ACC112 (cell line): ENCODE measurements around the gene DLG2.
"Not testable (repeated sequence)": the region's sequence is repeated elsewhere in the genome, so short reads cannot be mapped to it uniquely, and the experiment has no call there.

Source experiments
- H2AFZ ChIP-seq: fragments of 200-600 bp; sonication (generic); one replicate; pipeline ENCODE4 v1.6.0; 2017; ENCODE audit warnings: antibody characterized with exemption, low read length; ENCODE audit not compliant: unreplicated experiment
- H3K27ac ChIP-seq: fragments of 200-600 bp; sonication (generic); 2 replicates; pipeline ENCODE4 v1.5.1; 2014; ENCODE audit warnings: low read depth, mild to moderate bottlenecking, antibody characterized with exemption, low read length, moderate library complexity
- H3K27me3 ChIP-seq: fragments of 200-600 bp; sonication (generic); 2 replicates; pipeline ENCODE4 v1.6.1; 2014; ENCODE audit warnings: mild to moderate bottlenecking, antibody characterized with exemption, low read length, moderate library complexity, mixed read lengths; ENCODE audit not compliant: insufficient read depth
- H3K36me3 ChIP-seq: fragments of 200-600 bp; sonication (generic); 2 replicates; pipeline ENCODE4 v1.6.1; 2016; ENCODE audit warnings: mild to moderate bottlenecking, antibody characterized with exemption, low read length, moderate library complexity, mixed read lengths; ENCODE audit not compliant: insufficient read depth
- H3K4me1 ChIP-seq: fragments of 200-600 bp; sonication (generic); one replicate; pipeline ENCODE4 v1.6.1; 2016; ENCODE audit warnings: low read length, mixed read lengths; ENCODE audit not compliant: insufficient read depth, unreplicated experiment, control insufficient read depth
- H3K4me3 ChIP-seq: fragments of 200-600 bp; sonication (generic); 2 replicates; pipeline ENCODE4 v1.5.1; 2014; ENCODE audit warnings: mild to moderate bottlenecking, low read depth, low read length
- H3K79me2 ChIP-seq: fragments of 200-600 bp; sonication (generic); one replicate; pipeline ENCODE4 v1.6.0; 2016; ENCODE audit warnings: low read length; ENCODE audit not compliant: control insufficient read depth, unreplicated experiment, insufficient read depth

DLG2 gene

GRCh38 chr11:85444479-85444878, 182.7 kb downstream of the DLG2 start:
- H3K4me1 ChIP-seq, result no peaks in the 10 kb centered on the region
- no peaks in the 10 kb centered on the region for H3K79me2 ChIP-seq
- H3K4me3 ChIP-seq, result no peak overlapping the region
- no peaks in the 10 kb centered on the region for H3K27me3 ChIP-seq
- H2AFZ ChIP-seq, result no peak overlapping the region
- no peaks in the 10 kb centered on the region for H3K36me3 ChIP-seq
- H3K27ac ChIP-seq, result no peak overlapping the region

- H3K27me3 ChIP-seq, result no peaks in the 10 kb centered on the region
- no peaks in the 10 kb centered on the region for H3K36me3 ChIP-seq
- no peak overlapping the region for H2AFZ ChIP-seq
- no peak overlapping the region for H3K27ac ChIP-seq
- H3K79me2 ChIP-seq, result no peaks in the 10 kb centered on the region
- no peaks in the 10 kb centered on the region for H3K4me1 ChIP-seq
- no peak overlapping the region for H3K4me3 ChIP-seq
Observed at GRCh38 chr11:85440273-85440672, 186.9 kb downstream of the DLG2 start.

- Histone ChIP-seq H3K36me3 (no peaks in the 10 kb centered on the region), H3K27me3 (no peaks in the 10 kb centered on the region), H3K27ac (no peak overlapping the region), H2AFZ (no peak overlapping the region), H3K4me1 (no peaks in the 10 kb centered on the region), H3K79me2 (no peaks in the 10 kb centered on the region), H3K4me3 (no peak overlapping the region)
Observed at GRCh38 chr11:85438328-85438727, 188.8 kb downstream of the DLG2 start.

GRCh38 chr11:85431319-85431718, 195.8 kb downstream of the DLG2 start:
- Histone ChIP-seq H3K27ac (no peak overlapping the region), H3K4me3 (no peak overlapping the region), H2AFZ (no peak overlapping the region), H3K36me3 (no peaks in the 10 kb centered on the region), H3K4me1 (no peaks in the 10 kb centered on the region), H3K27me3 (no peaks in the 10 kb centered on the region), H3K79me2 (no peaks in the 10 kb centered on the region)

GRCh38 chr11:85423794-85424193, 203.3 kb downstream of the DLG2 start:
- H3K79me2 ChIP-seq, result no peaks in the 10 kb centered on the region
- no peaks in the 10 kb centered on the region for H3K27me3 ChIP-seq
- no peaks in the 10 kb centered on the region for H3K36me3 ChIP-seq
- no peak overlapping the region for H3K27ac ChIP-seq
- no peak overlapping the region for H2AFZ ChIP-seq
- no peaks in the 10 kb centered on the region for H3K4me1 ChIP-seq
- H3K4me3 ChIP-seq, result no peak overlapping the region

- Histone ChIP-seq H3K27ac (no peak overlapping the region), H3K4me3 (no peak overlapping the region), H3K36me3 (no peaks in the 10 kb centered on the region), H2AFZ (no peak overlapping the region), H3K79me2 (no peaks in the 10 kb centered on the region), H3K27me3 (no peaks in the 10 kb centered on the region), H3K4me1 (no peaks in the 10 kb centered on the region)
Observed at GRCh38 chr11:85423316-85423715, 203.8 kb downstream of the DLG2 start.

- Histone ChIP-seq H2AFZ (no peak overlapping the region), H3K27ac (no peak overlapping the region), H3K36me3 (no peaks in the 10 kb centered on the region), H3K4me3 (no peak overlapping the region), H3K79me2 (no peaks in the 10 kb centered on the region), H3K27me3 (no peaks in the 10 kb centered on the region), H3K4me1 (no peaks in the 10 kb centered on the region)
Observed at GRCh38 chr11:85414175-85414574, 213.0 kb downstream of the DLG2 start.

GRCh38 chr11:85407648-85408047, 219.5 kb downstream of the DLG2 start:
- Histone ChIP-seq H3K79me2 (no peaks in the 10 kb centered on the region), H3K27me3 (no peaks in the 10 kb centered on the region), H3K4me1 (no peaks in the 10 kb centered on the region), H3K36me3 (no peaks in the 10 kb centered on the region), H3K4me3 (no peak overlapping the region), H3K27ac (no peak overlapping the region), H2AFZ (no peak overlapping the region)

- Histone ChIP-seq H3K27ac (no peak overlapping the region), H3K79me2 (no peaks in the 10 kb centered on the region), H3K4me1 (no peaks in the 10 kb centered on the region), H2AFZ (no peak overlapping the region), H3K36me3 (no peaks in the 10 kb centered on the region), H3K4me3 (no peak overlapping the region), H3K27me3 (no peaks in the 10 kb centered on the region)
Observed at GRCh38 chr11:85406841-85407240, 220.3 kb downstream of the DLG2 start.

- no peaks in the 10 kb centered on the region for H3K4me1 ChIP-seq
- no peaks in the 10 kb centered on the region for H3K27me3 ChIP-seq
- no peak overlapping the region for H3K27ac ChIP-seq
- no peaks in the 10 kb centered on the region for H3K36me3 ChIP-seq
- H2AFZ ChIP-seq, result no peak overlapping the region
- no peaks in the 10 kb centered on the region for H3K79me2 ChIP-seq
- H3K4me3 ChIP-seq, result no peak overlapping the region
Observed at GRCh38 chr11:85406316-85406715, 220.8 kb downstream of the DLG2 start.

GRCh38 chr11:85395515-85396055, 231.6 kb downstream of the DLG2 start:
- H3K4me1 ChIP-seq, H3K79me2 ChIP-seq, H3K27me3 ChIP-seq, H2AFZ ChIP-seq, H3K36me3 ChIP-seq, H3K4me3 ChIP-seq, H3K27ac ChIP-seq: not testable (repeated sequence)
